ENCODE data around the gene TMEM255A. TPM values are rescaled to one million over a fixed set of nuclear protein-coding genes. Genes with fewer than 3 reads are reported as not detected.
A peak's percentile ranks its signal among the peaks of the same experiment; 100 is the strongest.
"Not testable (repeated sequence)": the region's sequence is repeated elsewhere in the genome, so short reads cannot be mapped to it uniquely, and the experiment has no call there.

The TMEM255A gene
- total and polyA plus RNA-seq, 2 donors from 2014 or later: 1.2 to 2.8 TPM

DNA sequence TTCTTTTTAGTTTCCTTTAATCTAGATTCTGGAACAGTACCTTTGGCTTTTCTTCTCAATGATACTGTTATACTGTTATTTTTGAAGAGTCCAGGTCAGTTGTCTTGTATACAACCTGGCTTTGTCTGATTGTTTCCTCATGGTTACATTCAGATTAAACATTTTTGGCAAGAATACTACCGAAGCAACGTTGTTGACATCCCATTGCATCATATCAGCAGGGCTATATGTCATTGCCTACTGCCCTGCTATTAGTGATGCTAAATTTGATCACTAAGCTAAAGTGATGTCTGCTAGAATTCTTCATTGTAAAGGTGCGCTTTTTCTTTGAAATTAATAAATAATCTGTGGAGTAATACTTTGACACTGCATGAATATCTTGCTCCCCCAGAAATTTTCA lies 44.8 kb upstream of the TMEM255A start:
- TF ChIP-seq, protein P1, sequence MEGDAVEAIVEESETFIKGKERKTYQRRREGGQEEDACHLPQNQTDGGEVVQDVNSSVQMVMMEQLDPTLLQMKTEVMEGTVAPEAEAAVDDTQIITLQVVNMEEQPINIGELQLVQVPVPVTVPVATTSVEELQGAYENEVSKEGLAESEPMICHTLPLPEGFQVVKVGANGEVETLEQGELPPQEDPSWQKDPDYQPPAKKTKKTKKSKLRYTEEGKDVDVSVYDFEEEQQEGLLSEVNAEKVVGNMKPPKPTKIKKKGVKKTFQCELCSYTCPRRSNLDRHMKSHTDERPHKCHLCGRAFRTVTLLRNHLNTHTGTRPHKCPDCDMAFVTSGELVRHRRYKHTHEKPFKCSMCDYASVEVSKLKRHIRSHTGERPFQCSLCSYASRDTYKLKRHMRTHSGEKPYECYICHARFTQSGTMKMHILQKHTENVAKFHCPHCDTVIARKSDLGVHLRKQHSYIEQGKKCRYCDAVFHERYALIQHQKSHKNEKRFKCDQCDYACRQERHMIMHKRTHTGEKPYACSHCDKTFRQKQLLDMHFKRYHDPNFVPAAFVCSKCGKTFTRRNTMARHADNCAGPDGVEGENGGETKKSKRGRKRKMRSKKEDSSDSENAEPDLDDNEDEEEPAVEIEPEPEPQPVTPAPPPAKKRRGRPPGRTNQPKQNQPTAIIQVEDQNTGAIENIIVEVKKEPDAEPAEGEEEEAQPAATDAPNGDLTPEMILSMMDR (IDR thresholded peaks at IDR 0.05; ENCODE audit: borderline replicate concordance, extremely low read depth, insufficient read depth): no peak
- DNase-seq (no peak), FAIRE-seq (no peak)
- H3K27ac ChIP-seq (ENCODE audit: low read depth in 2 of 2, low read length in 2 of 2): no peak overlapping the region
- H3K27me3 ChIP-seq (ENCODE audit: control insufficient read depth, insufficient read depth, low read length): no peaks in the 10 kb centered on the region
- intact Hi-C loops (cut with DNase I): no loop called here
- no peak overlapping the region for H3K4me3 ChIP-seq (ENCODE audit: low read length in 3 of 3)
- no peaks in the 10 kb centered on the region for H3K9me3 ChIP-seq (ENCODE audit: control insufficient read depth in 2 of 3, insufficient read depth in 1 of 3, low read length in 3 of 3)
- H3K36me3 ChIP-seq (ENCODE audit: control insufficient read depth in 2 of 3, insufficient read depth in 3 of 3, low read length in 3 of 3): no peaks in the 10 kb centered on the region
- no peak overlapping the region for H3K9ac ChIP-seq (ENCODE audit: low read length in 3 of 3)
- no peaks in the 10 kb centered on the region for H3K4me1 ChIP-seq (ENCODE audit: control insufficient read depth in 2 of 3, insufficient read depth in 2 of 3, low read depth in 1 of 3, low read length in 3 of 3)

DNA sequence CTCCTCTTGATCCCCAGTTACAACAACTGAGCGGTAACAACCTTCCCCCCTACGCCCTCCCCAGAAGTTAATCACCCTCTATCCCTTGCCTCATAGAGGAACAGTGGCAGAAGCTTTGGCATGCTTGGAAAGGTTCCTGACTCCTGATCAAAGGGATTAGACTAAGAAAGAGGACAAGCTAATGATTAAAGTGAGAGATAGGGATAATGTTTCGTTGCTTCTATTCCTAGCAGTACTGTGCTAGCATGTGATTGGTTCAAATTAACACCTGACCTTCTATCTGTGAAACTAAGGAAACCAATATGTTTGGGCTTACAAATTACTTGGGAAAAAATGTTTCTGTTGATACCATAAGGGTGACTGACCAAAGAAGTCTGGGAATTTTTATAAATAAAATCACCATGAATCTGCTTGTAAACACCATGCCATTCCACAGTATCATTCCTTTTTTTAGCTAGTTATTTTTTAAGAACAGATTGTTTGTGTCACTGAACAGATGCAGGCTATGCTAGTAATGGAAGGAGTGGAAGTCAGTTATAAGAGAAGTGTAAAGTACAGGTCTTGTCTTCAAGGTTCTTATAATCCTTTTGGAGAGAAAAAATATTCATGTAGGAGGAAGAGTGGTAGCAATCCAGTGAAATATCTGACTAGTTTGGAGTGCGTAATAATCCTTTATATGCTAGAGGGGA lies 39.3 kb upstream of the TMEM255A start:
- H3K27me3 ChIP-seq (ENCODE audit: control insufficient read depth, insufficient read depth, low read length): no peaks in the 10 kb centered on the region
- no peak for FAIRE-seq
- H3K9me3 ChIP-seq (ENCODE audit: control insufficient read depth in 2 of 3, insufficient read depth in 1 of 3, low read length in 3 of 3): no peaks in the 10 kb centered on the region
- H3K27ac ChIP-seq (ENCODE audit: low read depth in 2 of 2, low read length in 2 of 2): no peak overlapping the region
- H3K4me3 ChIP-seq (ENCODE audit: low read length in 3 of 3): no peak overlapping the region
- intact Hi-C loops (cut with DNase I): no loop called here
- no peaks in the 10 kb centered on the region for H3K36me3 ChIP-seq (ENCODE audit: control insufficient read depth in 2 of 3, insufficient read depth in 3 of 3, low read length in 3 of 3)
- DNase-seq: peak in 1 of 5 donors; percentile 1
- H3K9ac ChIP-seq (ENCODE audit: low read length in 3 of 3): no peak overlapping the region
- no peaks in the 10 kb centered on the region for H3K4me1 ChIP-seq (ENCODE audit: control insufficient read depth in 2 of 3, insufficient read depth in 2 of 3, low read depth in 1 of 3, low read length in 3 of 3)
- TF ChIP-seq, protein P1 (IDR thresholded peaks at IDR 0.05; ENCODE audit: borderline replicate concordance, extremely low read depth, insufficient read depth): no peak

DNA sequence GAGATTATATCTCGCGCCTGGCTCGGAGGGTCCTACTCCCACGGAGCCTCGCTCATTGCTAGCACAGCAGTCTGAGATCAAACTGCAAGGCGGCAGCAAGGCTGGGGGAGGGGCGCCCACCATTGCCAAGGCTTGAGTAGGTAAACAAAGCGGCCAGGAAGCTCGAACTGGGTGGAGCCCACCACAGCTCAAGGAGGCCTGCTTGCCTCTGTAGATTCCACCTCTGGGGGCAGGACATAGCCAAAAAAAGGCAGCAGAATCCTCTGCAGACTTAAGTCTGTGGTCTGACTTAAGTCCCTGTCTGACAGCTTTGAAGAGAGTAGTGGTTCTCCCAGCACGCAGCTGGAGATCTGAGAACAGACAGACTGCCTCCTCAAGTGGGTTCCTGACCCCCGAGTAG lies 33.3 kb upstream of the TMEM255A start:
- H3K9me3 ChIP-seq (ENCODE audit: control insufficient read depth in 2 of 3, insufficient read depth in 1 of 3, low read length in 3 of 3); DNase-seq; intact Hi-C loops (cut with DNase I); H3K27me3 ChIP-seq (ENCODE audit: control insufficient read depth, insufficient read depth, low read length); FAIRE-seq; H3K9ac ChIP-seq (ENCODE audit: low read length in 3 of 3); H3K27ac ChIP-seq (ENCODE audit: low read depth in 2 of 2, low read length in 2 of 2); H3K36me3 ChIP-seq (ENCODE audit: control insufficient read depth in 2 of 3, insufficient read depth in 3 of 3, low read length in 3 of 3); H3K4me3 ChIP-seq (ENCODE audit: low read length in 3 of 3); H3K4me1 ChIP-seq (ENCODE audit: control insufficient read depth in 2 of 3, insufficient read depth in 2 of 3, low read depth in 1 of 3, low read length in 3 of 3): not testable (repeated sequence)

DNA sequence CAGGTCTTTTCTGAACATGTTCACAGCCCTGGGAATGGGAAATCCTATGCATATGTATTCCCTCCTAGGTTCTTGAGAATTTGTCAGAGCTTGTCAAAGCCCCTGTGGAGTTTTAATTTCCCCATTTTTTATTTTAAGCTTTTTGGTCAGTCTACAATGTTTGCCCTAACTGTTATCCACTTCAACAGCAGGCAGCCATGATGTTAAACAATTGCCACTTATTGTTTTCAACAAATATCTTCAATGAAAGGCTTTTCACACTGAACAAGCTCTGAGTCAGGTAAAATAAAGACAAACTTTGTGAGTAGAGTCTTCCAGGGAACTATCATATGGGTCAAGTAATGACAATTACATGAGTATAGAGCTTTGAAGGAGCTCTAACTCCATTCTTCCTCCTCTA lies 25.6 kb upstream of the TMEM255A start:
- H3K4me3 ChIP-seq (ENCODE audit: low read length in 3 of 3): no peak overlapping the region
- FAIRE-seq: no peak
- intact Hi-C loops (cut with DNase I): no loop called here
- H3K9ac ChIP-seq (ENCODE audit: low read length in 3 of 3): no peak overlapping the region
- TF ChIP-seq, protein P1 (IDR thresholded peaks at IDR 0.05; ENCODE audit: borderline replicate concordance, extremely low read depth, insufficient read depth): no peak
- no peak for DNase-seq
- H3K36me3 ChIP-seq (ENCODE audit: control insufficient read depth in 2 of 3, insufficient read depth in 3 of 3, low read length in 3 of 3): no peaks in the 10 kb centered on the region
- no peak overlapping the region for H3K27ac ChIP-seq (ENCODE audit: low read depth in 2 of 2, low read length in 2 of 2)
- peaks cover 0 to 5% (median 2%) of the 10 kb centered on the region in 3 donors for H3K9me3 ChIP-seq (ENCODE audit: control insufficient read depth in 2 of 3, insufficient read depth in 1 of 3, low read length in 3 of 3)
- H3K4me1 ChIP-seq (ENCODE audit: control insufficient read depth in 2 of 3, insufficient read depth in 2 of 3, low read depth in 1 of 3, low read length in 3 of 3): no peaks in the 10 kb centered on the region
- H3K27me3 ChIP-seq (ENCODE audit: control insufficient read depth, insufficient read depth, low read length): no peaks in the 10 kb centered on the region

All from kidney (tissue), 14 donors.